Caco-2 (cell line): ENCODE data around the gene ABCA6. TPM values are rescaled to one million over a fixed set of nuclear protein-coding genes. Genes with fewer than 3 reads are reported as not detected.

Experiments used
- BruUV-seq: library from RNA; stranded (reverse); fragments of 400-500 nt; replicated peaks from 2 replicates; lab custom pipeline; 2021; lab: Mats Ljungman, UMichigan
- CTCF ChIA-PET: fragments of 300-600 bp; sonication (Branson Sonifier 250); formaldehyde crosslinking; loops from one replicate; lab custom pipeline; 2022; ENCODE audit warnings: antibody characterized with exemption; lab: Charles Lee
- POLR2A ChIA-PET: fragments of 300-600 bp; sonication (Branson Sonifier 250); formaldehyde crosslinking; loops from one replicate; lab custom pipeline; 2022; ENCODE audit warnings: antibody characterized with exemption; lab: Charles Lee
- DNase-seq, 2 experiments: peaks; one replicate each; pipeline versions ENCODE4 v3.0.0 to v3.0.0-alpha.2; 2020 to 2022
- H3K27me3 ChIP-seq: replicated peaks from 2 replicates; pipeline ENCODE4 v1.6.0; 2011; ENCODE audit warnings: low read length; ENCODE audit not compliant: control insufficient read depth, insufficient read depth
- H3K36me3 ChIP-seq: 2 replicates; pipeline ENCODE4 v1.5.1; 2011; ENCODE audit warnings: low read length; ENCODE audit not compliant: control insufficient read depth, insufficient read depth
- H3K4me1 ChIP-seq: fragments of 250-450 bp; sonication (Bioruptor Pico); 2 replicates; pipeline ENCODE4 v1.5.1; 2020; ENCODE audit warnings: mild to moderate bottlenecking
- H3K4me3 ChIP-seq: 2 replicates; pipeline ENCODE4 v1.5.1; 2011; ENCODE audit warnings: low read depth, mild to moderate bottlenecking, control low read depth, low read length
- H3K9me3 ChIP-seq: fragments of 250-450 bp; sonication (Bioruptor Pico); 2 replicates; pipeline ENCODE4 v1.5.1; 2020; ENCODE audit warnings: mild to moderate bottlenecking, moderate library complexity
- H3K27ac Mint-ChIP-seq: one replicate; pipeline ENCODE4 v1.8.0; 2022; ENCODE audit warnings: mixed read lengths; ENCODE audit not compliant: unreplicated experiment
- H3K27me3 Mint-ChIP-seq: one replicate; pipeline ENCODE4 v1.8.0; 2022; ENCODE audit warnings: mixed read lengths; ENCODE audit not compliant: insufficient read depth, unreplicated experiment
- H3K36me3 Mint-ChIP-seq: one replicate; pipeline ENCODE4 v1.8.0; 2022; ENCODE audit warnings: mild to moderate bottlenecking, mixed read lengths; ENCODE audit not compliant: insufficient read depth, unreplicated experiment
- H3K4me1 Mint-ChIP-seq: one replicate; pipeline ENCODE4 v1.8.0; 2022; ENCODE audit warnings: low read depth, mixed read lengths; ENCODE audit not compliant: unreplicated experiment
- H3K4me3 Mint-ChIP-seq: one replicate; pipeline ENCODE4 v1.8.0; 2022; ENCODE audit warnings: mild to moderate bottlenecking, moderate library complexity, mixed read lengths; ENCODE audit not compliant: unreplicated experiment
- H3K9me3 Mint-ChIP-seq: one replicate; pipeline ENCODE4 v1.8.0; 2022; ENCODE audit warnings: mixed read lengths; ENCODE audit not compliant: unreplicated experiment
- intact Hi-C: fragments of 100-400 bp; cut with micrococcal nuclease; formaldehyde crosslinking; loops from one replicate; pipeline ENCODE4 v1.10.0; 2022; ENCODE audit not compliant: unreplicated experiment
- total RNA-seq: library from RNA; stranded (reverse); gene quantifications from 2 replicates; pipeline ENCODE4 v1.2.3, GENCODE V29; 2022
- TF ChIP-seq, protein P1 (sequence below), 2 experiments: fragments of 200-600 bp in 1 of 2; IDR thresholded peaks; 1 replicate in 1 of 2; 2 replicates in 1 of 2; pipeline versions ENCODE4 v1.5.1 to v1.8.0; 2011 to 2022; ENCODE audit warnings: antibody characterized with exemption in 1 of 2, control low read depth in 1 of 2, inconsistent platforms in 1 of 2, low read depth in 1 of 2, low read length in 1 of 2, mild to moderate bottlenecking in 1 of 2, moderate library complexity in 1 of 2; ENCODE audit not compliant: insufficient read depth in 1 of 2, severe bottlenecking in 1 of 2, unreplicated experiment in 1 of 2

The ABCA6 gene
- total RNA-seq, 1 experiment from 2014 or later: 1.8 TPM

DNA sequence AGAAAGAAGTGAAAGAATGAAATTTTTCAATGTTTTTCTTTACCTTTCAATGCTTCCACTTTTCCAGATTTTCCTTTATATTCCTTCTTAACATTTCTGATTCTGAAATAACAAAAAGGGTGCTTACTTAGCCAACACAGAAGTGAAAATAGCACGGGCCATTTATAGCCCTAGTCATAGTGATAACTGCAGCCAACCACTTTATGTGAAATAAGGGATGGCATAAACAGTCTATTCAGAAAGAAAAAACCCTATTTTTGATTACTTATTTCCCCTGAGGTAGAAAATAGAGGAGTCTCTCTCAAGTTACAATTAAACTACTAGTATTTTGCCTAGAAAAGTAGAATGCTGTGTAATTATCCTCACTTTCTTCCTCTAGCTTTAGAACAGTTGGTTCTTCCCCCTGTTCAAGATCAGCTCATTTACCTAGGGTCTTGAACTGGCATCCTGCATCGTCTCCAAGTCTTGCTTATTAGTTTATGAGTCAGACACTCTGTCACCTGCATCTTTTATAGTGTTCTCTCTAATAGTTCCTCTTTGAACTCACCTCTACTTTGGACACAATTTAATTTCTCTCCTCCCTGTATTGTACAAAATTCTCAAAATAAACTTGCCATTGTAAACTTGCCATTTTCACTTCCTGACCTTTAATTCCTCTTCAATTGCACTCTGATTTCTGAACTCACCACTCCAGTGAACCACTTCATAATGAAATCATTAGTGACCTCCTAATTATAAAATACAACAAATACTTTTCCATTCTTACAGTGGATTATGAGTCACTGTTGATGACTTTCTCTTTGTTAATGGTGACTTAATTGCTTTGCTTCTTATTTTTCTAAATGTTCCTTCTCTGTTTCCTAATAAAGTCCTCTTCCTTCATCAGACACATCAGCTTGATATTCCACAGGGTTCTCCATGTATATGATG is 23.6 kb downstream of the ABCA6 start:
- intact Hi-C loops: no loop called here
- Histone ChIP-seq H3K4me3 (no peak overlapping the region), H3K27me3 (no peaks in the 10 kb centered on the region), H3K4me1 (no peaks in the 10 kb centered on the region), H3K36me3 (no peaks in the 10 kb centered on the region), H3K9me3 (no peaks in the 10 kb centered on the region)
- Mint-ChIP-seq H3K27ac (no peak overlapping the region), H3K27me3 (peaks cover 3% of the 10 kb centered on the region), H3K9me3 (no peaks in the 10 kb centered on the region), H3K4me3 (no peak overlapping the region), H3K36me3 (no peaks in the 10 kb centered on the region), H3K4me1 (no peaks in the 10 kb centered on the region)
- POLR2A ChIA-PET: no interaction called here
- TF ChIP-seq, protein P1, sequence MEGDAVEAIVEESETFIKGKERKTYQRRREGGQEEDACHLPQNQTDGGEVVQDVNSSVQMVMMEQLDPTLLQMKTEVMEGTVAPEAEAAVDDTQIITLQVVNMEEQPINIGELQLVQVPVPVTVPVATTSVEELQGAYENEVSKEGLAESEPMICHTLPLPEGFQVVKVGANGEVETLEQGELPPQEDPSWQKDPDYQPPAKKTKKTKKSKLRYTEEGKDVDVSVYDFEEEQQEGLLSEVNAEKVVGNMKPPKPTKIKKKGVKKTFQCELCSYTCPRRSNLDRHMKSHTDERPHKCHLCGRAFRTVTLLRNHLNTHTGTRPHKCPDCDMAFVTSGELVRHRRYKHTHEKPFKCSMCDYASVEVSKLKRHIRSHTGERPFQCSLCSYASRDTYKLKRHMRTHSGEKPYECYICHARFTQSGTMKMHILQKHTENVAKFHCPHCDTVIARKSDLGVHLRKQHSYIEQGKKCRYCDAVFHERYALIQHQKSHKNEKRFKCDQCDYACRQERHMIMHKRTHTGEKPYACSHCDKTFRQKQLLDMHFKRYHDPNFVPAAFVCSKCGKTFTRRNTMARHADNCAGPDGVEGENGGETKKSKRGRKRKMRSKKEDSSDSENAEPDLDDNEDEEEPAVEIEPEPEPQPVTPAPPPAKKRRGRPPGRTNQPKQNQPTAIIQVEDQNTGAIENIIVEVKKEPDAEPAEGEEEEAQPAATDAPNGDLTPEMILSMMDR (IDR thresholded peaks at IDR 0.05; ENCODE audit: insufficient read depth in 1 of 2, low read depth in 1 of 2, low read length in 1 of 2, severe bottlenecking in 1 of 2, unreplicated experiment in 1 of 2): no peak
- CTCF ChIA-PET: no interaction called here
- DNase-seq: no peak
- no TSS peak for BruUV-seq

DNA sequence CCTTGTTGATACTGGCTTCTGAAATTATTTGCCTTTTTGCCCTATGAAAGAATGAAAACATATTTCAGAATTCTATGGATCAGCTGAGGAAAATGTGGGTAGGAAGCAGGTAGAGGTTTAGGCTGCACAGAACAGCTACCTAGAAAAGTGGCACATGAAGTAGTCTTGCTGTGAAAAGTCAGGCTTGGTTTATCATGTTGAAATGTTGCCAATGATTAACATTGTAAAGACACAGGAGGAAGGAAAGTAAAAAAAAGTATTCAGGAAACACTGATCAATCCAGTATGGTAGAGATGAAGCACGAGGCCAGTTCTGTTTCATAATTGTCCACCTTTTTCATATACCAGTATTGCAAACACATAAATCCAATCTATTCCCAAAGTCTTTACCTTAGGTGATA is 29.9 kb downstream of the ABCA6 start:
- no peak overlapping the region for H3K4me3 Mint-ChIP-seq
- no peak overlapping the region for H3K27ac Mint-ChIP-seq
- ChIA-PET POLR2A (no interaction called here), CTCF (no interaction called here)
- TF ChIP-seq, protein P1 (IDR thresholded peaks at IDR 0.05; ENCODE audit: insufficient read depth in 1 of 2, low read depth in 1 of 2, low read length in 1 of 2, severe bottlenecking in 1 of 2, unreplicated experiment in 1 of 2): no peak
- intact Hi-C loops: no loop called here
- no peak overlapping the region for H3K4me3 ChIP-seq
- no peaks in the 10 kb centered on the region for H3K4me1 ChIP-seq
- H3K27me3 Mint-ChIP-seq: no peaks in the 10 kb centered on the region
- no peaks in the 10 kb centered on the region for H3K9me3 ChIP-seq
- no peaks in the 10 kb centered on the region for H3K27me3 ChIP-seq
- DNase-seq: no peak
- H3K36me3 ChIP-seq: no peaks in the 10 kb centered on the region
- no peaks in the 10 kb centered on the region for H3K36me3 Mint-ChIP-seq
- no peaks in the 10 kb centered on the region for H3K4me1 Mint-ChIP-seq
- no peaks in the 10 kb centered on the region for H3K9me3 Mint-ChIP-seq
- BruUV-seq: no TSS peak

DNA sequence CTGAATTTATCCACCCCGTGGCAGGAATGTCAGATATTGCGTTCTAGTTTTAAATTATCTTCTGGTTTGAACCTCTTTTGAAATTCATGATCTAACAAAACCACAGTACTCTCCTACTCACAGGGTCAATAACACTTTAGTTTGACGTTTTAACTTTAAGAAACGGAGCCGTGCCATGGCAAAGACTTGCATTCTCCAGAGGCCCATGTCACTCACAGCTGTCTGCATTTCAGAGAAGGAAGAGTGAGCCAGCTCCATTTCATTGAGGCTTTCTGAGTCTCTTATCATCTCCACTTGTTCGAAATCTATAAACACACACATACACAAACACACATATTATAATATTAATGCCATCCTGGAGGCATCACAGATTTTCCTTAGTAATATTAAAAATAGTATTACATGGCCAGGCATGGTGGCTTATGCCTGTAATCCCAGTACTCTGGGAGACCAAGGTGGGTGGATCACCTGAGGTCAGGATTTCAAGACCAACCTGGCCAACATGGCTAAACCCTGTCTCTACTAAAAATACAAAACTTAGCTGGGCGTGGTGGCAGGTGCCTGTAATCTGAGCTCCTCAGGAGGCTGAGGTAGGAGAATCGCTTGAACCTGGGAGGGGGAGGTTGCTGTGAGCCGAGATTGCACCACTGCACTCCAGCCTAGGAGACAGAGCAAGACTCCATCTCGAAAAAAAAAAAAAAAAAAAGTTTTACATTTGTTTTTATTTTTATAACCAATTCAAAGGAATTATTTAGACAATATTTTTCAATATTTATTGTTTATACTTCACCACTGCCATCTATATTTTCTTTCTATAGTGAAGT is 35.6 kb downstream of the ABCA6 start:
- Histone ChIP-seq H3K4me1 (peaks cover 19% of the 10 kb centered on the region), H3K4me3 (no peak overlapping the region), H3K36me3 (no peaks in the 10 kb centered on the region), H3K9me3 (no peaks in the 10 kb centered on the region), H3K27me3 (no peaks in the 10 kb centered on the region)
- TF ChIP-seq, protein P1 (IDR thresholded peaks at IDR 0.05; ENCODE audit: insufficient read depth in 1 of 2, low read depth in 1 of 2, low read length in 1 of 2, severe bottlenecking in 1 of 2, unreplicated experiment in 1 of 2): no peak
- ChIA-PET POLR2A (no interaction called here), CTCF (no interaction called here)
- Mint-ChIP-seq H3K27me3 (no peaks in the 10 kb centered on the region), H3K36me3 (no peaks in the 10 kb centered on the region), H3K9me3 (no peaks in the 10 kb centered on the region), H3K4me1 (peaks cover 7% of the 10 kb centered on the region), H3K4me3 (no peak overlapping the region), H3K27ac (no peak overlapping the region)
- DNase-seq: no peak
- intact Hi-C loops: no loop called here
- no TSS peak for BruUV-seq
